GM12865 (cell line): ENCODE measurements around the gene IKZF3.
"Not testable (repeated sequence)": the region's sequence is repeated elsewhere in the genome, so short reads cannot be mapped to it uniquely, and the experiment has no call there.

ENCODE experiments used
- DNase-seq: peaks from one replicate; pipeline ENCODE4 v3.0.0; 2010; ENCODE audit warnings: low read depth
- H3K4me3 ChIP-seq: 2 replicates; pipeline ENCODE4 v1.5.1; 2011; ENCODE audit warnings: mild to moderate bottlenecking, low read depth, low read length, control low read depth
- TF ChIP-seq, protein P1 (sequence below): IDR thresholded peaks from 2 replicates; pipeline ENCODE4 v1.5.1; 2011; ENCODE audit warnings: low read length, control low read depth, low read depth, inconsistent platforms; ENCODE audit not compliant: insufficient read depth; ENCODE audit errors: missing control alignments

Gene IKZF3

DNA sequence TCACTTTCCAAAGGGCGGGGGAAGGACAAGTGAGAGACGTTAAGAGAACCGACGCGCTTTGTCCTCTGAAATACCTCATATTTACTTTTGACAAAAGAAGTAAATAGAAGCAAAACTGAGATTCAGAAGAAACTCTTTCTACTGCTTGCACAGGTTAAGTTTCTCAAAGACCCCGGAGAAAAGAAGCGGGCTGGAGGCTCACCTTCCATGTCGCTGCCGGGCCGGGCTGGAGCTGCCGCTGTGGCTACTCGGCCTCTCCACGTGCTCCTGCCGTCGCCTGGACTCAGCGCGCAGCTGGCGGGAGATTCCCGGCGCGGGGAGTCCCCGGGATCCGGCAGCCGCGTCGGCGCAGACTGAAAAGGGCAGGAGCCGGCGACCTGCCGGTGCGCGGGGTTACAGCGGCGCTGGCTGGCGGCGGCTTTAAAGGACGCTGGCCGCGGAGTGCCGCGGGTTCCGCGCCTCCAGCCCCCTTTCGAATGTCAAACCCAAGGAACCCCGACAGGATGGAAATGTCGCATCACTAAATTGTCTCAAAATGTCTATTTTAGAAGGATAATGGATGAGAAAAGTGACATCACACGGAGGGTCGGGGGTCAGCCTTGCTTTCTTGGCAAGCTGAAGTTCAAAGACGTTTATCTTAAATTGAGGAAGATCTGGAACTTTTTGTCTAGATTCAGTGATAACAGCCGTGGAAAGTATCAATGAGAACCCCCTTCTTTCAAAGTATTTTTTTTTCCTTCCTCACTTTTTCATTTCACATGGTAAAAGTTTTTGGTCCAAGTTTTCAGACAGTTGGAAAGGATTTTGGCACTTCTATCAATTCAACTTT is at the start of gene IKZF3:
Gene IKZF3 (minus strand): TSS at position 395 of the 829 bp plus-strand sequence. CDS start 186 bp downstream, at position 209.
- TF ChIP-seq, protein P1, sequence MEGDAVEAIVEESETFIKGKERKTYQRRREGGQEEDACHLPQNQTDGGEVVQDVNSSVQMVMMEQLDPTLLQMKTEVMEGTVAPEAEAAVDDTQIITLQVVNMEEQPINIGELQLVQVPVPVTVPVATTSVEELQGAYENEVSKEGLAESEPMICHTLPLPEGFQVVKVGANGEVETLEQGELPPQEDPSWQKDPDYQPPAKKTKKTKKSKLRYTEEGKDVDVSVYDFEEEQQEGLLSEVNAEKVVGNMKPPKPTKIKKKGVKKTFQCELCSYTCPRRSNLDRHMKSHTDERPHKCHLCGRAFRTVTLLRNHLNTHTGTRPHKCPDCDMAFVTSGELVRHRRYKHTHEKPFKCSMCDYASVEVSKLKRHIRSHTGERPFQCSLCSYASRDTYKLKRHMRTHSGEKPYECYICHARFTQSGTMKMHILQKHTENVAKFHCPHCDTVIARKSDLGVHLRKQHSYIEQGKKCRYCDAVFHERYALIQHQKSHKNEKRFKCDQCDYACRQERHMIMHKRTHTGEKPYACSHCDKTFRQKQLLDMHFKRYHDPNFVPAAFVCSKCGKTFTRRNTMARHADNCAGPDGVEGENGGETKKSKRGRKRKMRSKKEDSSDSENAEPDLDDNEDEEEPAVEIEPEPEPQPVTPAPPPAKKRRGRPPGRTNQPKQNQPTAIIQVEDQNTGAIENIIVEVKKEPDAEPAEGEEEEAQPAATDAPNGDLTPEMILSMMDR: peak; percentile 52
- DNase-seq: peak; percentile 94
- peak within 1 kb of the TSS; percentile 74 for H3K4me3 ChIP-seq

DNA sequence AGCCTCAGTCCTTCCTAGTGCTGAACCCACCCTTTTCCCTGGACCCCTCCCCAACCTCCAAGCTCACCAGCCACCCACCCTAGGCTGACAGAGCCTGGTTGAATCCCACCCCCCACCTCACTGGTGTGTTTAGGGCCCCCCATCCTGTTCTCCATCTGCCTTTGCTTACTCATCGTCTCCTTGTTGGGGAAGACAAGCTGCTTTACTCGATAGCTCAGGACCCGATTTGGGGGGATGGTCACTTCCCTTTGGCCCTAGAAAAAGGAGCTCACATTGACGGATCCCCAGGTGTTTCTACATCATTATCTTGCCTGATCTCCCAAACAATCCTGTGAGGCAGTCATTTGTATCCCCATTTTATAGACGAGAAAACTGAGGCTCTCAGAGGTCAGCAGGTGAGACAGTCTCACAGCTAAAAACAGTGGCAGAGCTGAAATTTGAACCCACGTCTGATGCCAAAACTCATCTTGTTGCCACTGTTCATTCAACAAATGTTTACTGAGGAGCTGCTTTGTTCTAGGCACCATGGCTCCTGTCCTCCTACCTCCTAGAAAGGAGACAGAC is 44.8 kb upstream of the IKZF3 start:
- no peak overlapping the region for H3K4me3 ChIP-seq
- TF ChIP-seq, protein P1: no peak
- no peak for DNase-seq

DNA sequence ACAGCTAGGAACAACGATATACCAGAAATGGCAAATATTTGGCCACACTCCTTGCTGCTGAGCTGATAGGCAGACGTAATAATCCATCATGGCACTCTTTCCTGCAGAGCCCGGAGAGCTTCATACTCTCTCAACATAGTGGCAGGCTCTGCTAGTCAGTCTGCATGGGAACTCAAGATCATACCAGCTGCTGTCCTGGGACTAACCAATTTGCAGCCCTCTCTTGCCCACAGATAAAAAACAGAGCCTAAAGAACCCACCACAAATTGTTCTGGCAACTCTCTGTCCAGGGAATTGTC is 40.8 kb upstream of the IKZF3 start:
- TF ChIP-seq, protein P1: no peak
- DNase-seq: no peak
- no peak overlapping the region for H3K4me3 ChIP-seq

GRCh38 chr17:39903158-39903884 is 39.2 kb upstream of the IKZF3 start:
- H3K4me3 ChIP-seq: no peak overlapping the region
- DNase-seq: no peak
- TF ChIP-seq, protein P1: no peak

- not testable (repeated sequence) for DNase-seq, H3K4me3 ChIP-seq
These were observed 37.9 kb upstream of the IKZF3 start for GRCh38 chr17:39902027-39902426.

DNA sequence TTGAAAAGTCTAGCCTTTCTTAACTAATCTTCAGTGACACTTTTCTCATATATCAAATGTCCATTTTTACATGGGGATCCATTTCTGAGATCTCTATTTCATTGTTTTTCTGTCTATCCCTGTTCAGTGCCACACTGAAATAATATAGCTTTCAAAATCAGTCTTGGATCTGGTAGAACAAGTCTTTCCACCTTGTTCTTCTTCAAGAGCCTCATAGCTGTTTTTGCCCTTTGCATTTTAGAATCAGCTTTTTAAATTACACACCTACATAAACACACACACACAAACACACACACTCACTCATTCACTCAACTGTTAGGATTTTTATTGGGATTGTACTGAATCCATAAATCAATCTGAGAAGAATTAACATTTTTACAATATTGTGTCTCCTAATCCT is 35.1 kb upstream of the IKZF3 start:
- no peak for DNase-seq
- no peak overlapping the region for H3K4me3 ChIP-seq
- TF ChIP-seq, protein P1: no peak

DNA sequence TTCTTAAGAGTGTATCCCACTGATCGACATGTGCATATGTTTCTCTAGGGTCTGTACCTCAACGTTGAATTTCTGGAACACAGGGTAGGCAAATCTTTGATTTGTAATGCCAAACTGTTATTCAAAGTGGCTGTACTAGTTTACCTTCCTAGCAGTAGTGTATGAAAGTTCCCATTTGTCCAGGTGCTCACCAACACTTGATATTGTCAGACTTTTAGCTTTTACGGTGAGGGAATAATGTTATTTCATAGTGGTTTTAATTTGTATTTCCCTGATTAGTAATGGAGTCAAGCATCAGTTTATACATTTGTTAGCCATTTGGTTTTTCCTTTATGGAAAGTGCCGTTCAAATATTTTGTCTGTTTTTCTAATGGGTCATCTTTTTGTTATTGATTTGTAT is 34.0 kb upstream of the IKZF3 start:
- H3K4me3 ChIP-seq: no peak overlapping the region
- DNase-seq: no peak
- TF ChIP-seq, protein P1: no peak
